OCI-LY7 (cell line): ENCODE measurements around the gene PRSS2. TPM values are rescaled to one million over a fixed set of nuclear protein-coding genes. Genes with fewer than 3 reads are reported as not detected.

Experiments
- BruUV-seq: library from RNA; stranded (reverse); fragments of 400-500 nt; replicated peaks from 2 replicates; lab custom pipeline; 2021; lab: Mats Ljungman, UMichigan
- CTCF ChIA-PET: fragments of 300-600 bp; sonication (Branson Sonifier 250); formaldehyde crosslinking; loops from one replicate; lab custom pipeline; 2022; ENCODE audit warnings: antibody characterized with exemption; ENCODE audit not compliant: unreplicated experiment; lab: Charles Lee
- POLR2A ChIA-PET: fragments of 300-600 bp; sonication (Branson Sonifier 250); formaldehyde crosslinking; loops from one replicate; lab custom pipeline; 2022; ENCODE audit warnings: antibody characterized with exemption; lab: Charles Lee
- DNase-seq: peaks from one replicate; pipeline ENCODE4 v3.0.0-alpha.2; 2015; ENCODE audit warnings: low spot score
- H2AFZ ChIP-seq: fragments of 200-600 bp; sonication (generic), shearing (Covaris generic); 2 replicates; pipeline ENCODE4 v1.6.1; 2014; ENCODE audit warnings: mild to moderate bottlenecking, antibody characterized with exemption, low read length, moderate library complexity
- H3K27ac ChIP-seq: fragments of 200-600 bp; sonication (generic); 2 replicates; pipeline ENCODE4 v1.5.1; 2014; ENCODE audit warnings: mixed run types, low read depth, mild to moderate bottlenecking, moderate library complexity, low read length, inconsistent platforms; ENCODE audit not compliant: poor library complexity, severe bottlenecking
- H3K36me3 ChIP-seq: fragments of 200-600 bp; sonication (generic); 2 replicates; pipeline ENCODE4 v1.6.1; 2014; ENCODE audit warnings: mild to moderate bottlenecking, antibody characterized with exemption, low read length, moderate library complexity, mixed read lengths; ENCODE audit not compliant: insufficient read depth
- H3K4me1 ChIP-seq: fragments of 200-600 bp; sonication (generic); 2 replicates; pipeline ENCODE4 v1.5.1; 2014; ENCODE audit warnings: mild to moderate bottlenecking, low read length; ENCODE audit not compliant: insufficient read depth, poor library complexity, severe bottlenecking
- H3K4me2 ChIP-seq: fragments of 200-600 bp; sonication (generic); 2 replicates; pipeline ENCODE4 v1.6.1; 2014; ENCODE audit warnings: mild to moderate bottlenecking, low read length
- H3K4me3 ChIP-seq: fragments of 200-600 bp; sonication (generic); 2 replicates; pipeline ENCODE4 v1.5.1; 2014; ENCODE audit warnings: mild to moderate bottlenecking, low read depth, low read length; ENCODE audit not compliant: poor library complexity, severe bottlenecking
- H3K79me2 ChIP-seq: fragments of 200-600 bp; sonication (generic); 2 replicates; pipeline ENCODE4 v1.6.1; 2016; ENCODE audit warnings: low read depth, mild to moderate bottlenecking, low read length, moderate library complexity, mixed read lengths; ENCODE audit not compliant: insufficient read depth
- H3K9me2 ChIP-seq: fragments of 200-600 bp; sonication (generic); 2 replicates; pipeline ENCODE4 v1.6.1; 2016; ENCODE audit warnings: mild to moderate bottlenecking, low read length, mixed read lengths; ENCODE audit not compliant: insufficient read depth
- H3K9me3 ChIP-seq: fragments of 200-600 bp; sonication (generic); 2 replicates; pipeline ENCODE4 v1.6.1; 2014; ENCODE audit warnings: mild to moderate bottlenecking, mixed run types, low read length, mixed read lengths
- H4K20me1 ChIP-seq: fragments of 200-600 bp; sonication (generic); 2 replicates; pipeline ENCODE4 v1.6.1; 2014; ENCODE audit warnings: mild to moderate bottlenecking, antibody characterized with exemption, low read length, moderate library complexity, mixed read lengths; ENCODE audit not compliant: insufficient read depth
- CTCF ChIP-seq: fragments of 200-600 bp; sonication (generic); conservative IDR thresholded peaks from 2 replicates; pipeline ENCODE4 v1.5.1; 2014; ENCODE audit warnings: mild to moderate bottlenecking, antibody characterized with exemption, low read length, moderate library complexity, mixed read lengths
- EZH2phosphoT487 ChIP-seq: fragments of 200-600 bp; sonication (generic); IDR thresholded peaks from 2 replicates; pipeline ENCODE4 v1.6.1; 2018; ENCODE audit warnings: low read depth, borderline replicate concordance, mild to moderate bottlenecking, mixed run types, antibody characterized with exemption, low read length, moderate library complexity, mixed read lengths
- intact Hi-C: fragments of 100-400 bp; cut with micrococcal nuclease; formaldehyde crosslinking; loops from one replicate; pipeline ENCODE4 v1.10.0; 2022; ENCODE audit not compliant: unreplicated experiment
- small RNA-seq: library from RNA; depleted of rRNA; stranded (forward); fragments of <200 nt; gene quantifications from one replicate; pipeline ENCODE3, GENCODE V24; 2014
- total RNA-seq, 2 experiments: library from RNA; depleted of rRNA in 1 of 2; stranded (reverse); fragments of >200 nt in 1 of 2; shearing (Covaris generic) in 1 of 2; gene quantifications; 2 replicates each; pipeline ENCODE4 v1.2.3, GENCODE V29; 2014 to 2022

The PRSS2 gene
- total RNA-seq, 2 experiments from 2014 or later = 0.60 to 1.1 TPM

DNA sequence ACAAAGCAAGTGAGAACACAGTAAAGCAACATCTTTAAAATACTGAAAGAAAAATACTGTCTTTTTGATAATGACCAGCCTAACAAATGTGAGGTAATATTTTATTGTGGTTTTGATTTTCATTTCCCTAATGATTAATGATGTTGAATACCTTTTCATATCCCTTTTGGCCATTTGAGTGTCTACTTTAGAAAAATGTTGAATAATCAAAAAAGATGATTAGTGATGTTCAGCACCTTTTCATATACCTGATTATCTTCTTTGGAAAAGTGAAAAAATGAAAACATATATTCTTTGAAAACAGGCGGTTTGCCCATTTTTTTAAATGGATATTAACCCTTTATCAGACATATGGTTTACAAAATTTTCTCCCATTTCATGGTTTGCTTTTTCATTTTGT is 51.9 kb downstream of the PRSS2 start:
- ChIA-PET CTCF (no interaction called here), POLR2A (interaction anchor here (1.4 to 1.5 kb wide), 2 partner anchors 11 to 69 kb away, joined by 3 to 10 read pairs; no protein-coding TSS in a partner anchor)
- DNase-seq = no peak
- intact Hi-C loops = no loop called here
- Histone ChIP-seq H4K20me1 (no peaks in the 10 kb centered on the region), H2AFZ (no peak overlapping the region), H3K4me3 (no peak overlapping the region), H3K9me2 (no peaks in the 10 kb centered on the region; the same call in 1 of the 2 replicates), H3K4me2 (no peak overlapping the region), H3K4me1 (no peaks in the 10 kb centered on the region), H3K9me3 (peaks cover 22% of the 10 kb centered on the region; the same call in 1 of the 2 replicates), H3K27ac (no peak overlapping the region), H3K36me3 (no peaks in the 10 kb centered on the region), H3K79me2 (no peaks in the 10 kb centered on the region)
- BruUV-seq = no TSS peak
- TF ChIP-seq EZH2phosphoT487 = no peak
- TF ChIP-seq CTCF = no peak

Small RNA genes within 50 kb of the gene (small RNA-seq; reads per million reads assigned to genes)
- gene TRBD1 (not detected), gene TRBJ1-1 (not detected), gene TRBJ1-2 (not detected), gene TRBJ1-3 (not detected), gene TRBJ1-4 (not detected), gene TRBJ1-5 (not detected), gene TRBJ1-6 (not detected), gene TRBJ2-1 (not detected), gene TRBJ2-2 (not detected), gene TRBJ2-2P (not detected), gene TRBJ2-3 (0.31 reads per million), gene TRBJ2-4 (not detected), gene TRBJ2-5 (not detected), gene TRBJ2-6 (not detected), gene TRBJ2-7 (not detected)

Other genes with a start within 250 kb of the PRSS2 start
- gene PRSS1, start 21.5 kb upstream of the PRSS2 start, total RNA-seq (2014; rRNA removed; shearing (Covaris generic)) = not detected in 2 replicates
- not detected in 2 replicates for gene PRSS1, start 21.5 kb upstream of the PRSS2 start, total RNA-seq (2022)
- gene EPHB6, start 84.1 kb downstream of the PRSS2 start, total RNA-seq (2014; rRNA removed; shearing (Covaris generic)) = 0.15 and 0.41 TPM in 2 replicates
- gene EPHB6, start 84.1 kb downstream of the PRSS2 start, total RNA-seq (2022) = 0.33 and 0.57 TPM in 2 replicates
- not detected in 2 replicates for gene TRPV6, start 114.8 kb downstream of the PRSS2 start, total RNA-seq (2014; rRNA removed; shearing (Covaris generic))
- not detected in 2 replicates for gene TRPV6, start 114.8 kb downstream of the PRSS2 start, total RNA-seq (2022)
- 0.06 TPM in 1 of 2 replicates, not detected in the other for gene TRPV5, start 162.8 kb downstream of the PRSS2 start, total RNA-seq (2014; rRNA removed; shearing (Covaris generic))
- not detected in 2 replicates for gene TRPV5, start 162.8 kb downstream of the PRSS2 start, total RNA-seq (2022)
- not detected in 2 replicates for gene LLCFC1, start 168.5 kb downstream of the PRSS2 start, total RNA-seq (2014; rRNA removed; shearing (Covaris generic))
- gene LLCFC1, start 168.5 kb downstream of the PRSS2 start, total RNA-seq (2022) = not detected in 2 replicates
- 1.5 and 2.9 TPM in 2 replicates for gene KEL, start 191.4 kb downstream of the PRSS2 start, total RNA-seq (2014; rRNA removed; shearing (Covaris generic))
- gene KEL, start 191.4 kb downstream of the PRSS2 start, total RNA-seq (2022) = 1.9 and 2.2 TPM in 2 replicates